Activated T-helper 1 cell treated with anti-CD3 and anti-CD28 coated beads, Interleukin-2, amount 50 U/mL, for 16 hours (primary cell): Measurements from ENCODE around the gene CDA.
"Not testable (repeated sequence)": the region's sequence is repeated elsewhere in the genome, so short reads cannot be mapped to it uniquely, and the experiment has no call there.

Experiments used
- DNase-seq, 2 donors: peaks; one replicate each; pipeline ENCODE4 v3.0.0-alpha.2; 2020; ENCODE audit warnings: low read depth in 1 of 2, low spot score in 1 of 2

Gene CDA

DNA sequence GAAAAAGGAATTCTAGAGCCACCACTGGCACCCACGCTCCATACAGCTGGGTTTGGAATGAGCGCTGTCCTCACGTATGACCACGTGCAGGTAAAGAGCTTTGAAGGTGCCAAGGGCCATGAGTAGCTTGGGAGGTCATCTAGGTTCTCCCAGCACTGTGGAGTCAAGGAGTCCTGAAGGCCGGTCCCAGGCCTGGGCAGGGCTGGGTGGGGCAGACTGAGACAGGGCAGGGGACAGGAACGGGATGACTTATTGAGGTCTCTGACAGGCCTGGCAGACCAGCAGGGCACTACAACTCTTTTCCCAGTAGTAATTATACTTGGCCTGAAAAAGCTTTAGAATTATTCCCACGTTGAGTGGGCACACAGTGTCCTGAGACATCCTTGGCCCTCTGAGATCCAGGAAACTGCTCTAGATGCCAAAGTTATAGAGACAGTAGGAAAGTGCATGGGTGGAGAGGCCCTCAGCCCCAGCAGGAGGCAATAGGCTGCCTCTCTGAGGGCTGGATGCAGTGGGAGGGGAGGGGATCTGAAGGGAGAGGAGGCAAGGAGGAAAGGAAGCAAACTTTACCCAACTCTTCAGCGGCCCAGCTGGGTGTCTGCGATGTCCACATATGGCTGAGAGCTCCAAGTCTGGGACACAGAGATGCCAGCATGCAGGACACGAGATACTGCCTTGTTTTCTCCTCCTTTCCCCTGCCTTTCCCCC is 1.8 kb upstream of the CDA start:
- no peak for DNase-seq

DNA sequence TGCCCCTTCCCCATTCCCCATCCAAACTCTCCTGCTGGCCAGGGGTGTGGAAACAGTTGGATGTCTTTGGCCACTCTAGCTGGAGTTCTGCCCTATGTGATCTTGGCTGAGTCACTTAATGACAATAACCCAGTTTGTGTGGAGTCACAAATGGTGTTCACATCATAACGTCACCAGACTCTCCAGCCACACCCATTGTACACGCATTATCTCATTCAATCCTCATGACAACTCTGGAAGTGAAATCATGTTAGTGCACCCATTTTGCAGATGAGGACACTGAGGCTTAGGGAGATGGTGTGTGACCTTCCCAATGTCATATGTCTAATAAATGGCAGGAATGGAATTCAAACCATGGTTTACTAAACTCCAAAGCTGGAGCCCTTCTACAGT is 1.2 kb upstream of the CDA start:
- DNase-seq = no peak

DNA sequence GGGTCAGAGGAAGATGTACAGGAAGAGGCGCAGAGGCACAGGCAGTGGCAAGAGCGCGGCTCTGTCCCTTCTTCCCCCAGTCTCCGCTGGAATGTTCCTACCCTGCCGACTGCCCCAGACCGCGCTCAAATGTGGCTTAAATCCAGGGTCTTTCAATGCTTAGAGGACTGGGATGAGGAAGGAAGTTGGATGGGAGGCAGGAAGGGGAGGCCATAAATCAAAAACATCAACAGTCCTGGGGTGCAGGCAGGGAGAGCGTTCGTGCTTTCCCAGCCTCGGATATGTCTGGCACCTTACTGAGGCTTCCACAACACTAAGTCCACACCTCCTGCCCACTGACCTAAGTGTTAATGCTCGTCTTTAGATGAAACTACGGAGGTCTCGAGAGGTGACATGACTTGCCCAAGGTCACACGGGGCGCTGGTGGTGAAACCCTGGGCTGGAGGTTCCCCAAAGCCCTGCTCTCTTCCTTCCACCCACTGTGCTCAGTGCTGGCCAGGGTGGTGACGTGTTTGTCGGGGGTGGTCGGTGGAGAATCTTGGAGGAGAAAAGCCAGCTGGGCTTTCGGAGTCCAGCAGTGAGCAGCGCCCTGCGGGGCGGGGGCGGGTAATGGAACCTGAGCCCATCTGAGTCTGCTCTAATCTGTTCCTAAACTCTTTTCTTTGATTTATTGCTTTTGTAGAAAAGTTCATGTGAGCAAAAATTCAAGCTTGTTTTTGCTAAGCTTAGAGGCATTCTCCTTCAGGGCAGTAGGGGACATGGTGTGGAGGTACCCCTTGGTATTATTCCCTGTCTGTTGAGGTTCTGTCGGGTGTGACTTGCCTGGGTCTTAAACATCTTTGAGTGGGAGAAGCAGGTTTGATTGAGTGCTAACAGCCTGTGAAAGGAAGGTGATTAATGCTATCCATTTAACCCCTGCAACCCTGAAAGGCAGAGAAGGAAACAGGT is 708 bp downstream of the CDA start:
- DNase-seq = no peak

DNA sequence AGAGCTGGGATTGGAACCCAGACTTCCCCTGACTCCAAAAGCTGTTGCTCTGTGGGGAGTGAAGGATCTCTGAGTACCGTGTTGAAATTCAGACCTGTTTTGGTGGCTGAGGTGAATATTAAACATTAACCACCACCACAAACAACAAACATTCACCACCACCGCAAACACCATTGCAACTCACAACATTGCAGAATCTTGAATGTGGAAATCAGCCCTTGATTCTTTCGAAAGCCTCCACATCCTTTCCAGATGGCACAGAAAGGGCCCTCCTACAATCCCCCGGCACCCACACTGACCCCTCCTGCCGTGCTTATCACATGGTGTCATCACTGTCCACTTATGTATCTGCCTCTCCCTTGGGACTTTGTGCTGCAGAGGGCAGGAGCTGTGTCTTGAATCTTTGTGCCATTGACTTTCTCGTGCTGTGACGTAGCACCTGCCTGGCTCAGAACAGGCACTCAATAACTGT is 1.4 kb downstream of the CDA start:
- no peak for DNase-seq

DNA sequence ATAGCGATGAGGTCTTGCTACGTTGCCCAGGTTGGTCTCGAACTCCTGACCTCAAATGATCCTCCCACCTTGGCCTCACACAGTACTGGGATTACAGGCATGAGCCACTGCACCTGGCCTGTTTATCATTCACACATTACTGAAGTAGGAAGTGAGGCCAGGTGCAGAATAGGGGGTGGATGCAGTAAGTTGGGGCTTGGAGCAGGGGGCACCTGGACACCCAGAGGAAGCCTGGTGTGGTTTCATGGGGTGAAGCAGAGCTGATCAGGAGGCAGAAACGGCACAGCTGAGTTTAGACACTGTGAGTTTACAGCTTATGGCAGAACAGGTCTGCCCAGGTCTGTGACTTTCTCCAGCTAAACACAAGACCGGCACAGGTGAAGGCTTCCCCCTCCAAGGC is 4.9 kb downstream of the CDA start:
- no peak for DNase-seq

DNA sequence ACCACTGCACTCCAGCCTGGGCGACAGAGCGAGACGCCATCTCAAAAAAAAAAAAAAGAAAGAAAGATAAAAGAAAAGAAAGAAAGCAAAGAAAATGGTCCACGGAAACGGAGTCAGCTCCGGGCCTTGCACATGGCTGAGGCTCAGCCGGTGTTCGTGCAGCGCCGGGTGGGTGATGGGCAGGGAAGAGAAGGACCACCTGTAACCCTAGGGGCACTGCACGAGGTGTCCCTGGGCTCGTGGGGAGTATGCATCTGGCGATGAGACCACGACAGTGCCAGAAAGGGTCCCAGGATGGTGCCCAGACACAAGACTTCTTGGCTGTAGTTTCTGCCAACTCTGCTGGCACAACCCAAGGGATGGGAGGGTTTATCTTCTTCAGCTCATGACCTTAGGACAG is 5.8 kb downstream of the CDA start:
- DNase-seq = no peak

DNA sequence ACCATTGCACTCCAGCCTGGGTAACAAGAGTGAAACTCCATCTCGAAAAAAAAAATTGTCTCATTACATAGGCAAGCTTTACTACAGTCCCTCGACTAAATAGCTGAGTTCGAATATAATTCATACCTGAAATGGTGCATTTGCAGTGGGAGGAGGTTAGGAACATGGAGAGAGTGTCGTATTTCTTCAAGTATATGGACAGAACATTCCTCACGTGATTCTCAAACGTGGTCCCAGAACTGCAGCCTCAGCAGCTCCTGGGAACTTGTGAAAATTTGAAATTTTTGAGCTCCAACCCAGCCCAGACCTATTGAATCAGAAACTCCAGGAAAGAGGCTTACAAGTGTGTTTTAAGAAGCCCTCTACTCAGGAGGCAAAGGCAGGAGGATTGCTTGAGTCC is 7.2 kb downstream of the CDA start:
- no peak for DNase-seq

DNA sequence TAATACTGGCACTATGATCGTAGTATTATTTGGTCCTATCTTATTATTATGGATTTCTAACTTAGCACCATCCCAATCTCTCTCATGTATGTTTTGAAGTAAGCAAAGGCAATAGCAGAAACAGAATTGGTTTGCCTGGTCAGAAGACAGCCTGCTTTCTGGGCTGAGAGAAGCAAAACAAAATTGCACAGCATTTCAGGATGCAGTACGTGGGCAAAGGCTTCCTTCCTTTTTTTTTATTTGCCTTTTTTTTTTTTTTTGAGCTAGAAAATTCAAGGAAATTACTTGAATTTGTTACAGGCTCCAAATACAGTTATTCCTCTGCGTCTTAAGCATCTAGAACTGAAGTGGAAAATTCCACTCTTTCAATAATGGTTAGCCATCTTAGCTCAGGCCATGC is 8.8 kb downstream of the CDA start:
- no peak for DNase-seq

DNA sequence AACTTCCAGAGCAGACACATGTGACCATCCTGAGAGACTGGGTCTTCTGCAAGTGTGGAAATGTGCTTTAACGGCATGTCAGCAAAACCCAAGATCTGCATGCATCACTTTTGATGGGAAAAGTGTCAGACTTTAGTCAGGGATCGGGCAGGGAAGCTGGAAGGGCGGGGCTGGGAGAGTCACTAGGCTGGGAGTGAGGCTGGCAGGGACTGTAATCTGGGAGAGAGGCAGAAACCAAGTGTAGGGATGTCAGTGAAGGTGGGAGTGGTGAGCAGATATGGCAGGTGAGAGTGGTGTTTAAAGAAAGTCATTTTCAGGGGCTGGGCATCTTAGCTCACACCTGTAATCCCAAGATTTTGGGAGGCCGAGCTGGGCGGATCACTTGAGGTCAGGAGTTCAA is 11.3 kb downstream of the CDA start:
- DNase-seq = no peak

DNA sequence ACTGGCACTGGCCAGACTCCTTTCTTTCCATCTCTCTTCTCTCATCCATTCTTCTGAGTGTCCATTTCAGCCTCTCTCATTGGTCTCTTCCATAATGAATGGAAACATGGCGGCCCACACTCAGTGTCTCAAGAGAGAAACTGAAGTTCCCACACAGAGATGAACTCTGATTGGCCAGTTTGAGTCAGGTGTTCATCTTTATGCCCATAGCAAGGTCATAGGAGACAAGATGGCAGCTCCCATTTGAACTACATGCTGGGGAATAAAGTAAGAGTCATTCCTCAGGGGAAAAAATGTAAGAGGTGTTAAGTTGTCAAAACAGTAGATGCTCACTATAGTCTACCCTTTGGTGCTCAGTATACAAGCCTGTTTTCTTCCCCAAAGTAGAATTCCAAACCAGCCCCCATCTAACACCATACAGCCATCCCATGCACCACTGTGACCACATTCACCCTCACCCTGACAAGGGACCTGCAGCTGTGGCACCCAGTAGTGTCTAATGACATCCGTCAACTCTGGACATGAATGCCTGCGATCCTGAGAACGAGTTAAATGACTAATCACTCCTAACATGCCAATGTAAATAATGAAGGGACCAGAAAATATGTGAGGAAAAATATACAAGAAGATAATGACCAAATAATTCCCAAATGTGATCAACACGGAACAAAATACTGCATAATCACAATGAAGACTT is 12.4 kb downstream of the CDA start:
- DNase-seq = no peak

DNA sequence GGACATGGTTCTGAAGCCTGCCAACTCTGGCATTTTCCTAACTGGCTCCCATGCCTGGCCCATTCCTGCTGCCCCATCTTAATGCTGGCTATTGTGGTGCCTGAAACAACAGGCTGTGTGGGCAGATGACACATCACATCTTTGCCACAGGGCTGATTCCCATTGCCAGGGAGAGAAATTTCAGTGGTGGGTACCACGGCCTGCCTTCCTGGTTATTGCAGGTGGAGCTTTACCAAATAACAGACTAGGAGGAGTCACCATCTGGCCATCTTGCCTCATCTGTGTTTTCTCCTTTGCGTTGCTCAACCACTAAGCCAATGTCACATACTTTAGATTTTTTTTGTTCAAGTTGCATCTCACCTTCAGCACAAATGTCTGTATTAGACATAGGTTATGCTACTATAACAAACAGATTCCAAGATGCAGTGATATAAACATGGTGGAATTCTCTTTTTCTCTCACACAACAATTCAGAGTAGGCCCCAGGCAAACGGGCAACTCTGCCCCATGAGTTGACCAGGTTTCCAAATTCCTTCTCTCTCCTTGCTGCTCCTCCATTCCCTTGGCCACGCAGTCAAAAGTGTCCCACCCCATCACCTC is 14.1 kb downstream of the CDA start:
- no peak for DNase-seq

DNA sequence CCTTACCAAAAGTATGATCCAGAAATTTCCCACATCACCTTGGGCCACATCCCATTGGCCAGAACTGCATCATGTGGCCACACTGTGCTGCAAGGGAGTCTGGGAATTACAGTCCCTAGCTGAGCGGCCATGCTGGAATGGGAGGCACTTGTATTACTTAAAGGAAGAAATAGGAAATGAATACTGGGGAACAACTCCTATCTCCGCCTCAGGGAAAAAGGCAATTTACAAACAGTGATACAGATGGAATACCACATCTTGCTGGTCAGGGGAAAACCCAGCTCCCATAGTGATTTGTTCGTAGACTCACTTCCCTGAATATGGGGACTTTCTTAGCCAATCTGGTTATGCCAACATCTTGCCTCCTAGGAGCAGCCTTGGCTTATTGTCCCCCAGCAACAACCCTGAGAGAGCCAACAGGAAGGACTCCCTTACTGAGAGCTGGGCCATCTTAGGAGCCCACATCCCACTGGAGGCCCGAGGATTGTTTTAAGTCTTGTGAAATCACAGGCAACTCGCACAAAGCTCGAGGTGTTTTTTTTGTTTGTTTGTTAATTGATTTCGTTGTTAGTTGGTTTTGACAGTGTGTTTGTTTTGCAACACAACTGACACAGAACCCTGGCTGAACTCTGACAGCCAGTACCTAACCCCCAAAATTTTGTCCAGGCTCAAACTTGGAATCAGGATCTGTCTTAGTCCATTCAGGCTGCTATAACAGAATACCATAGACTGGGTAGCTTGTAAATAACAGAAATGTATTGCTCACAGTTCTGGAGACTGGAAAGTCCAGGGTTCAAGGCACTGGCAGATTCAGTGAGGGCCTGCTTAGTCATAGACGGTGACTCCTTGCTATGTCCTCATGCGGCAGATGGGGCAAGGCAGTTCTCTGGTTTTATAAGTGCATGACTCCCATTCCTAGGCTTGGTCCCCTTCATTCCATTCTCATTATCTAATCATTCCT is 14.9 kb downstream of the CDA start:
- no peak for DNase-seq

DNA sequence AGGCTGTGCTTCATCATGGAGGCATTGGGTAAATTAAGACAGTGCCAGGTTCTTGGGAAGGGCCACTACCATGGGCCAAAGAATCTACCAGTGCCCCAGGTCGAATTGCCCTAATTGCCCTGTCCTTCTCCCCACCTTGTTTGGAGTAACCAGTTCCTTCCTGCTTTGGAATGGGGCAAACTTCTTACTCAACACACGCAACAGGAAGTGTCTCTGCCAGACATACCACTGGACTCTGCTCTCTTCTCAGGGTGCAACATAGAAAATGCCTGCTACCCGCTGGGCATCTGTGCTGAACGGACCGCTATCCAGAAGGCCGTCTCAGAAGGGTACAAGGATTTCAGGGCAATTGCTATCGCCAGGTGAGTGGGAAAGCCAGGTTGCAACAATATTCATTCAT is 15.8 kb downstream of the CDA start:
- no peak for DNase-seq

DNA sequence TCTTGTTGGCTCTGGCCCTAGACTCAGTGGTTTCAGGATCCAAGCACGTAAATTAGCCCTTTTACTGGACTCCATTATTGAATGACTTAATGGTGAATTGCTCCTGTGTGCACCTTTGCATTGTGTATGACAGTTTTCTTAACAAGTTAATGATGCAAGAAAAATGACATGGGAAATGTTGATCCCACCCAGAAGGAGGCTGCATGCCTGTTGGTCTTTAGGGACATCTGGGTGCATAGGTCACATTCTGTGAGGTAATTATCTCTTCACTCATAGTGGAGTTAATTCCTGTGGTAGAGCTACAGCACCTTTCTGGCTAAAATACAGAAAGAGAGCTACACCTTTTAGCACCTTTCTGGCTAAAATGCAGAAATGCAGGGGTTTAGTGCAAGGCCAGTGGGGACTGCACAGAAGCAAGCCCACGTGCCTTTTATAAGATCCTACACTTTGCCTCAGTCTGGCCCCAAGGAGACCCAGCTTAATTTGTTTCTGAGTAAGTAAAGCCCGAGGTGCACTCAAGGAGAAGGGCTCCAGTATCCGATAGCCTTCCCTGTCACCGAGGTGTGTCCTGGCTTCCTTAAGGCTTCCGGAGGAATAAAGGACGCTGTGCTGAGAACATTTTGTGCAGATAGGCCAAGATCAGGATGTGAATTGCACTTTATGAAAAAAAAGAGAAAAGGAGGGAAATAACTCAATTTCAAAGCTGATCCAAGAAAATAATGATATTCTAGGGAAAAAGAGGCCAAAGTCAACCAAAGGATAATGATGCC is 18.1 kb downstream of the CDA start:
- DNase-seq = not testable (repeated sequence)

DNA sequence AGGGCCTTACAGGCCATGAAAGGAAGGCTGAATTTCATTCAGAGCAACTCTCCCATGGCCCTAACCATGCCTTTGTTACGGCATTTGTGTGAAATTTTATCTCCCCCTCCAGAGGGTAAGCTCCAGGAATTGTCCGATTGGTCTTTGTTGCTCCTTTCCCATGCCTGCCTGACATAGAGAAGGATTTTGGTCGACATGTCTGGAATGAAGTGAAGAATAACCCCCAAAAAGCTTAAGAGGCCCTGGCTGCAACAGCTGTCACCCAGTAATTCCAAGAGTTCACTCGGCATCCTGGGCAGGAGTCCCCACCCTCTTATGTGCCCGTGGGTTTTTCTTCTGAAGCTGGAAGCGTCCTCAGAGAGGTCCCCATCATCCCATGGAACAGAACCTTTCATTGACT is 20.6 kb downstream of the CDA start:
- no peak for DNase-seq

DNA sequence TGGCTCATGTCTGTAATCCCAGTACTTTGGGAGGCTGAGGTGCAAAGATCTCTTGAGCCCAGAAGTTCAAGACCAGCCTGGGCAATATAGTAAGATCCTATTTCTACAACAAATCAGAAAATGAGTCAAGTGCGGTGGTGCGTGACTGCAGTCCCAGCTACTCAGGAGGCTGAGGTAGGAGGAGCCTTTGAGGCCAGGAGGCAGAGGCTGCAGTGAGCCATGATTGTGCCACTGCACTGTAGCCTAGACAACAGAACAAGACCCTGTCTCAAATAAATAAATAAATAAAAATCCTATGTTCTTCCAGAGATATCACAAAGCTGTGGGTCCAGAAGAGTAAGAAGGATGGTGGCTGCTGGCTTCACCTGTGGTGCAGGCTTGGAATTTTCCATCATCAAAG is 22.1 kb downstream of the CDA start:
- DNase-seq = no peak

DNA sequence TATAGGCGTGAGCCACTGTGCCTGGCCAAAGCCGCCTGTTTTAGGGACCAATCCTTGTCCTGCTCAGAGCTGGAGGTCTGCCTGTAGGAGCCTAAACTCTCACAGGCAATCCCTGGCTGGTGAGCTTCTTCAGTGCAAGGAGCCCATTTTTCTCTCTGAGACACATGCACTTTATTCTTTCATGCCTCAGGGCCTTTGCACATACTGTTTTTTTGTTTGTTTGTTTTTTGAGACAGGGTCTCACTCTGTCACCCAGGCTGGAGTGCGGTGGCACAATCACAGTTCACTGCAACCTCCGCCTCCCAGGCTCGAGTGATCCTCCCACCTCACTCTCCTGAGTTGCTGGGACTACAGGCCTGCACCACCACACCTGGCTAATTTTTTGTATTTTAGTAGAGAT is 22.8 kb downstream of the CDA start:
- no peak for DNase-seq

DNA sequence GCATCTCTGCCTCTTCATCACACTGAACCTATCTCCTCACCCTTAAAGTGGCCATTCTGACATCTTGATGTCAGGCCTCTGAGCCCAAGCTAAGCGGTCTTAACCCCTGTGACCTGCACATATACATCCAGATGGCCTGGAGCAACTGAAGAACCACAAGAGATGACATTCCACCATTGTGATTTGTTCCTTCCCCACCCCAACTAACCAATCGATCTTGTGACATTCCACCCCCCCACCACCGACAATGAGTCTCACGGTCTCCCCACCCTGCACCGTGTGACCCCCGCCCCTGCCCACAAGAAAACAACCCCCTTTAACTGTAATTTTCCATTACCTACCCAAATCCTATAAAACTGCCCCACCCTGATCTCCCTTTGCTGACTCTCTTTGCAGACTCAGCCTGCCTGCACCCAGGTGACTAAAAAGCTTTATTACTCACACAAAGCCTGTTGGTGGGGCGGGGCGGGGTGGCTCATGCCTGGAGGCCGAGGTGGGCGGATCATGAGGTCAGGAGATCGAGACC is 23.4 kb downstream of the CDA start:
- DNase-seq = no peak

DNA sequence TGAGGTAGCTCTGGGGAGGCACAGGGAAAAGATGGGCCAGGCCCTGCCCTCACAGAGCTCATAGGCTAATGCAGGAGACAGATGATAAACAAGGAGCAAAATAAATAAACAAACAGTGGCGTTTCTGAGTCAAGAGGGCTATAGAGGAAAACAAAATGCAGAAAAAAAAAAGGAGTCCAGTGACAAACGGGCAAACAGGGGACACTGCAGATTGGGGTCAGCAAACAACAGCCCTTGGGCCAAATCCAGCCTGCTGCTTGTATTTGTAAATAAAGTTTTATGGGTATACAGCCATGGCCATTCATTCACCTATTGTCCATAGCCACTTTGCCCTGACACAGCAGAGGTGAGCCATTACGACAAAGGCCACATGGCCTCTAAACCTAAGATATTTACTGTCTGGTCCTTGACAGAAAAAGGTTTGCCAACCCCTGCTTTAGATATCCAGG is 25.3 kb downstream of the CDA start:
- DNase-seq = no peak
